Measurements from ENCODE around the gene RHCG.

GRCh38 chr15:89429986-89430385, 66.4 kb downstream of the RHCG start:
- TF ChIP-seq POLR2A (IDR thresholded peaks at IDR 0.05) = no peak
- TF ChIP-seq, protein P1, sequence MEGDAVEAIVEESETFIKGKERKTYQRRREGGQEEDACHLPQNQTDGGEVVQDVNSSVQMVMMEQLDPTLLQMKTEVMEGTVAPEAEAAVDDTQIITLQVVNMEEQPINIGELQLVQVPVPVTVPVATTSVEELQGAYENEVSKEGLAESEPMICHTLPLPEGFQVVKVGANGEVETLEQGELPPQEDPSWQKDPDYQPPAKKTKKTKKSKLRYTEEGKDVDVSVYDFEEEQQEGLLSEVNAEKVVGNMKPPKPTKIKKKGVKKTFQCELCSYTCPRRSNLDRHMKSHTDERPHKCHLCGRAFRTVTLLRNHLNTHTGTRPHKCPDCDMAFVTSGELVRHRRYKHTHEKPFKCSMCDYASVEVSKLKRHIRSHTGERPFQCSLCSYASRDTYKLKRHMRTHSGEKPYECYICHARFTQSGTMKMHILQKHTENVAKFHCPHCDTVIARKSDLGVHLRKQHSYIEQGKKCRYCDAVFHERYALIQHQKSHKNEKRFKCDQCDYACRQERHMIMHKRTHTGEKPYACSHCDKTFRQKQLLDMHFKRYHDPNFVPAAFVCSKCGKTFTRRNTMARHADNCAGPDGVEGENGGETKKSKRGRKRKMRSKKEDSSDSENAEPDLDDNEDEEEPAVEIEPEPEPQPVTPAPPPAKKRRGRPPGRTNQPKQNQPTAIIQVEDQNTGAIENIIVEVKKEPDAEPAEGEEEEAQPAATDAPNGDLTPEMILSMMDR (IDR thresholded peaks at IDR 0.05) = no peak
